ENCODE data around the gene PRKAR2B. TPM values are rescaled to one million over a fixed set of nuclear protein-coding genes. Genes with fewer than 3 reads are reported as not detected.
"Not testable (repeated sequence)": the region's sequence is repeated elsewhere in the genome, so short reads cannot be mapped to it uniquely, and the experiment has no call there.

The PRKAR2B gene
- total RNA-seq, 3 donors from 2014 or later (not counting 1 experiment from before 2014, with no cell fraction given) = 2.1 to 14.3 (median 4.0) TPM

DNA sequence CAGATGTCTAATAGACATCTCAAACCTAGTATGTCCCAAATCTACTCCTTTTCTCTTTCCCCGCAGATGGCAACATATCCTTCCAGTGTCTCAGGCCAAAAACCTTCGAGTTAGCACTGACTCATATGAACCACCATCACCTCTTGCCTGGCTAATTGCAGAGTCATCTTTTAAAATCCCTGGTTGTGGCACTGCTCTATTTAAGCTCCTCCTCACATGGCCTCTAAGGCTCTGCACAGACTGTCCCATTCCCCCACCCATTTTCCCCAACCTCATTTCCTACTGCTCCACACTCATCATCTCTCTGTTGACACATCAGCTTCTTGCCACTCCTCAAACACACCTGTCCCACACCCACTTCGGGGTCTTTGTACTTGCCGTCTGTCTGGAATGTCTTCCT, 107.5 kb downstream of the PRKAR2B start:
- Mint-ChIP-seq H3K27me3 (ENCODE audit: low read depth in 2 of 2) (peaks cover 2 to 7% of the 10 kb centered on the region in 2 donors), H3K4me1 (no peaks in the 10 kb centered on the region), H3K36me3 (no peaks in the 10 kb centered on the region), H3K27ac (no peak overlapping the region), H3K4me3 (no peak overlapping the region), H3K9me3 (no peaks in the 10 kb centered on the region)
- H3K4me3 ChIP-seq (ENCODE audit: low read length) = no peak overlapping the region
- intact Hi-C loops (cut with micrococcal nuclease) = no loop called here
- TF ChIP-seq, protein P1, sequence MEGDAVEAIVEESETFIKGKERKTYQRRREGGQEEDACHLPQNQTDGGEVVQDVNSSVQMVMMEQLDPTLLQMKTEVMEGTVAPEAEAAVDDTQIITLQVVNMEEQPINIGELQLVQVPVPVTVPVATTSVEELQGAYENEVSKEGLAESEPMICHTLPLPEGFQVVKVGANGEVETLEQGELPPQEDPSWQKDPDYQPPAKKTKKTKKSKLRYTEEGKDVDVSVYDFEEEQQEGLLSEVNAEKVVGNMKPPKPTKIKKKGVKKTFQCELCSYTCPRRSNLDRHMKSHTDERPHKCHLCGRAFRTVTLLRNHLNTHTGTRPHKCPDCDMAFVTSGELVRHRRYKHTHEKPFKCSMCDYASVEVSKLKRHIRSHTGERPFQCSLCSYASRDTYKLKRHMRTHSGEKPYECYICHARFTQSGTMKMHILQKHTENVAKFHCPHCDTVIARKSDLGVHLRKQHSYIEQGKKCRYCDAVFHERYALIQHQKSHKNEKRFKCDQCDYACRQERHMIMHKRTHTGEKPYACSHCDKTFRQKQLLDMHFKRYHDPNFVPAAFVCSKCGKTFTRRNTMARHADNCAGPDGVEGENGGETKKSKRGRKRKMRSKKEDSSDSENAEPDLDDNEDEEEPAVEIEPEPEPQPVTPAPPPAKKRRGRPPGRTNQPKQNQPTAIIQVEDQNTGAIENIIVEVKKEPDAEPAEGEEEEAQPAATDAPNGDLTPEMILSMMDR (IDR thresholded peaks at IDR 0.05) = no peak
- no peak overlapping the region for H3K27ac ChIP-seq (ENCODE audit: low read length)
- H3K27me3 ChIP-seq (ENCODE audit: control insufficient read depth, insufficient read depth, low read length) = no peaks in the 10 kb centered on the region
- H3K4me1 ChIP-seq (ENCODE audit: control insufficient read depth, insufficient read depth, low read length) = no peaks in the 10 kb centered on the region
- H3K36me3 ChIP-seq (ENCODE audit: control insufficient read depth, insufficient read depth, low read length) = no peaks in the 10 kb centered on the region
- WGBS (ENCODE audit: insufficient coverage) = 67% methylated on average over 4 of the region's 4 CpGs
- no peaks in the 10 kb centered on the region for H3K9me3 ChIP-seq (ENCODE audit: control insufficient read depth, insufficient read depth, low read length)
- DNase-seq (no peak), ATAC-seq (no peak)

DNA sequence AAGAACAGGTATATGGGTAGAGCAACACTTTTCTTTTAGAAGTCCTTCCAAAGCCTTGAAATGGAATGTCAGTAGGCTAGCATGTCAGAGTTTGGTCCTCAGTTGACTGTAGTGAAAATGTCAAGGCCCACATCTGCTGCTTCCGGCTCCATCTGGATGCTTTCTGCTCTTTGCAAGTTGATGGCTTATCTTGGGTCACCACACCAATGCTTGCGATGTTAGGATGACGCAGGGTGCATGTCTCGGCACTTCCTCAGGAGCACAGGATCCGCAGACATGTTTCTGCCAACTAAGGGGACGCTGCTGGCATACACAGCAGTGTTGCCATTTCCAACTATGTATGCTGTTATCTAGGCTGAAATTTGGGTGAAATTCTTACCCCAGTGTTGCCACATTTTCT, 110.3 kb downstream of the PRKAR2B start:
- no peak overlapping the region for H3K27ac Mint-ChIP-seq
- WGBS (ENCODE audit: insufficient coverage) = 95% methylated on average over 6 of the region's 6 CpGs

DNA sequence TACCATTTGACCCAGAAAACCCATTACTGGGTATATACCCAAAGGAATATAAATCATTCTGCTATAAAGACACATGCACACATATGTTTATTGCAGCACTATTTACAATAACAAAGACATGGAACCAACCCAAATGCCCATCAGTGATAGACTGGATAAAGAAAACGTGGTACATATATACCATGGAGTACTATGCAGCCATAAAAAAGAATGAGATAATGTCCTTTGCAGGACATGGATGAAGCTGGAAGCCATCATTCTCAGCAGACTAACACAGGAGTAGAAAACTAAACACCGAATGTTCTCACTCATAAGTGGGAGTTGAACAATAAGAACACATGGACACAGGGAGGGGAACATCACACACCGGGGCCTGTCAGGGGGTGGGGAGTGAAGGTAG, 111.2 kb downstream of the PRKAR2B start:
- H3K9me3 ChIP-seq (ENCODE audit: control insufficient read depth, insufficient read depth, low read length); H3K4me1 ChIP-seq (ENCODE audit: control insufficient read depth, insufficient read depth, low read length); H3K27me3 ChIP-seq (ENCODE audit: control insufficient read depth, insufficient read depth, low read length); H3K4me1 Mint-ChIP-seq; H3K27ac ChIP-seq (ENCODE audit: low read length); H3K4me3 ChIP-seq (ENCODE audit: low read length); H3K9me3 Mint-ChIP-seq; H3K36me3 ChIP-seq (ENCODE audit: control insufficient read depth, insufficient read depth, low read length); DNase-seq; H3K27me3 Mint-ChIP-seq (ENCODE audit: low read depth in 2 of 2); intact Hi-C loops (cut with micrococcal nuclease); H3K4me3 Mint-ChIP-seq; H3K36me3 Mint-ChIP-seq; H3K27ac Mint-ChIP-seq; ATAC-seq: not testable (repeated sequence)
- 83% methylated on average over 3 of the region's 3 CpGs for WGBS (ENCODE audit: insufficient coverage)

More for the DNA sequence above, 110.3 kb downstream of the PRKAR2B start:
- Mint-ChIP-seq H3K9me3 (no peaks in the 10 kb centered on the region), H3K27me3 (ENCODE audit: low read depth in 2 of 2) (peaks cover 2 to 7% of the 10 kb centered on the region in 2 donors), H3K4me1 (no peaks in the 10 kb centered on the region), H3K4me3 (no peak overlapping the region), H3K36me3 (no peaks in the 10 kb centered on the region)
- TF ChIP-seq, protein P1 (IDR thresholded peaks at IDR 0.05) = no peak
- no peak overlapping the region for H3K27ac ChIP-seq (ENCODE audit: low read length)
- DNase-seq = no peak
- ATAC-seq = no peak
- no peaks in the 10 kb centered on the region for H3K9me3 ChIP-seq (ENCODE audit: control insufficient read depth, insufficient read depth, low read length)
- H3K4me1 ChIP-seq (ENCODE audit: control insufficient read depth, insufficient read depth, low read length) = no peaks in the 10 kb centered on the region
- H3K27me3 ChIP-seq (ENCODE audit: control insufficient read depth, insufficient read depth, low read length) = no peaks in the 10 kb centered on the region
- H3K36me3 ChIP-seq (ENCODE audit: control insufficient read depth, insufficient read depth, low read length) = no peaks in the 10 kb centered on the region
- intact Hi-C loops (cut with micrococcal nuclease) = no loop called here
- no peak overlapping the region for H3K4me3 ChIP-seq (ENCODE audit: low read length)

DNA sequence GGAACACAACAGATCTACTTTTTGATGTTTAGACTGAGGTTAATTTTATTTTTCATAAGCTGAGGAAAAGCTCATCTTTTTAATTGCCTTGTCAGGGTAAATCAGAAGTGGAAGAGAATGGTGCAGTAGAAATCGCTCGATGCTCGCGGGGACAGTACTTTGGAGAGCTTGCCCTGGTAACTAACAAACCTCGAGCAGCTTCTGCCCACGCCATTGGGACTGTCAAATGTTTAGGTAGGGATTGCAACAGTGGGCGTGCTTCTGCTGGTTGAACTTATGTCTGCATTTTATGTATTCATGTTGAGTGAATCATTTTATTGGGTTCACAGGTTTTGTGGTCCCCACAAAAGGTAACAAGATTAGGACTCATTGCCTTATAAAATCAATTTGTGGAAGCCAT, 112.6 kb downstream of the PRKAR2B start:
- Mint-ChIP-seq H3K4me3 (no peak overlapping the region), H3K4me1 (no peaks in the 10 kb centered on the region), H3K27ac (no peak overlapping the region), H3K27me3 (ENCODE audit: low read depth in 2 of 2) (peaks cover 2 to 7% of the 10 kb centered on the region in 2 donors), H3K9me3 (no peaks in the 10 kb centered on the region), H3K36me3 (no peaks in the 10 kb centered on the region)
- H3K4me3 ChIP-seq (ENCODE audit: low read length) = no peak overlapping the region
- no peaks in the 10 kb centered on the region for H3K36me3 ChIP-seq (ENCODE audit: control insufficient read depth, insufficient read depth, low read length)
- no peaks in the 10 kb centered on the region for H3K27me3 ChIP-seq (ENCODE audit: control insufficient read depth, insufficient read depth, low read length)
- H3K4me1 ChIP-seq (ENCODE audit: control insufficient read depth, insufficient read depth, low read length) = no peaks in the 10 kb centered on the region
- ATAC-seq = no peak
- TF ChIP-seq, protein P1 (IDR thresholded peaks at IDR 0.05) = no peak
- no peak overlapping the region for H3K27ac ChIP-seq (ENCODE audit: low read length)
- no peaks in the 10 kb centered on the region for H3K9me3 ChIP-seq (ENCODE audit: control insufficient read depth, insufficient read depth, low read length)
- intact Hi-C loops (cut with micrococcal nuclease) = no loop called here
- no peak for DNase-seq
- WGBS (ENCODE audit: insufficient coverage) = 96% methylated on average over 7 of the region's 7 CpGs
